H9 (cell line): ENCODE measurements around the gene MYLK. TPM values are rescaled to one million over a fixed set of nuclear protein-coding genes. Genes with fewer than 3 reads are reported as not detected.

ENCODE experiments used
- DNase-seq: peaks from one replicate; pipeline ENCODE4 v3.0.0-alpha.2; 2017
- H2AFZ ChIP-seq: one replicate; pipeline ENCODE4 v1.6.1; 2013; ENCODE audit warnings: mild to moderate bottlenecking, low read length, control low read depth, moderate library complexity
- H2AK5ac ChIP-seq: 2 replicates; pipeline ENCODE4 v1.6.1; 2013; ENCODE audit warnings: low read length, control low read depth, mixed read lengths; ENCODE audit not compliant: insufficient read length
- H2BK120ac ChIP-seq: one replicate; pipeline ENCODE4 v1.6.1; 2013; ENCODE audit warnings: low read depth, mild to moderate bottlenecking, low read length, control low read depth, inconsistent platforms; ENCODE audit not compliant: poor library complexity, severe bottlenecking
- H2BK12ac ChIP-seq: 2 replicates; pipeline ENCODE4 v1.6.1; 2013; ENCODE audit warnings: low read length, control low read depth, mixed read lengths, low read depth; ENCODE audit not compliant: insufficient read length
- H2BK15ac ChIP-seq: 2 replicates; pipeline ENCODE4 v1.6.1; 2013; ENCODE audit warnings: low read depth, low read length, control low read depth
- H2BK20ac ChIP-seq: one replicate; pipeline ENCODE4 v1.6.1; 2013; ENCODE audit warnings: low read depth, mild to moderate bottlenecking, low read length, control low read depth, inconsistent platforms; ENCODE audit not compliant: poor library complexity, severe bottlenecking
- H2BK5ac ChIP-seq: 2 replicates; pipeline ENCODE4 v1.6.1; 2013; ENCODE audit warnings: low read length, control low read depth, mixed read lengths; ENCODE audit not compliant: insufficient read length
- H3K14ac ChIP-seq: 2 replicates; pipeline ENCODE4 v1.6.1; 2013; ENCODE audit warnings: low read length, control low read depth; ENCODE audit not compliant: insufficient read depth
- H3K18ac ChIP-seq: 2 replicates; pipeline ENCODE4 v1.6.1; 2013; ENCODE audit warnings: low read depth, mild to moderate bottlenecking, mixed read lengths, low read length, control low read depth; ENCODE audit not compliant: insufficient read length
- H3K23ac ChIP-seq: 2 replicates; pipeline ENCODE4 v1.6.1; 2013; ENCODE audit warnings: low read length, control low read depth, mixed read lengths, low read depth; ENCODE audit not compliant: insufficient read length
- H3K23me2 ChIP-seq: 2 replicates; pipeline ENCODE4 v1.6.1; 2013; ENCODE audit warnings: low read depth, mild to moderate bottlenecking, mixed read lengths, low read length, control low read depth; ENCODE audit not compliant: insufficient read length, poor library complexity, severe bottlenecking
- H3K27ac ChIP-seq: 2 replicates; pipeline ENCODE4 v1.5.1; 2013; ENCODE audit warnings: low read length, control low read depth, mixed read lengths, low read depth; ENCODE audit not compliant: insufficient read length
- H3K27me3 ChIP-seq: 2 replicates; pipeline ENCODE4 v1.6.1; 2013; ENCODE audit warnings: low read length, control low read depth, inconsistent platforms; ENCODE audit not compliant: insufficient read depth
- H3K4ac ChIP-seq: 2 replicates; pipeline ENCODE4 v1.6.1; 2013; ENCODE audit warnings: low read depth, mild to moderate bottlenecking, control low read depth, inconsistent platforms, low read length, moderate library complexity
- H3K4me1 ChIP-seq: 2 replicates; pipeline ENCODE4 v1.6.1; 2013; ENCODE audit warnings: low read length, control low read depth, inconsistent platforms; ENCODE audit not compliant: insufficient read depth
- H3K4me2 ChIP-seq: 2 replicates; pipeline ENCODE4 v1.6.1; 2013; ENCODE audit warnings: low read length, control low read depth, mixed read lengths; ENCODE audit not compliant: insufficient read length, insufficient read depth
- H3K56ac ChIP-seq: 2 replicates; pipeline ENCODE4 v1.6.1; 2013; ENCODE audit warnings: low read depth, mild to moderate bottlenecking, mixed read lengths, low read length, control low read depth; ENCODE audit not compliant: insufficient read length
- H3K79me1 ChIP-seq: 2 replicates; pipeline ENCODE4 v1.6.1; 2013; ENCODE audit warnings: low read depth, mild to moderate bottlenecking, moderate library complexity, low read length, control low read depth, inconsistent platforms; ENCODE audit not compliant: insufficient read depth, poor library complexity, severe bottlenecking
- H3K79me2 ChIP-seq: 2 replicates; pipeline ENCODE4 v1.6.1; 2013; ENCODE audit warnings: low read length, control low read depth, inconsistent platforms; ENCODE audit not compliant: insufficient read depth
- H3K9ac ChIP-seq: 2 replicates; pipeline ENCODE4 v1.6.1; 2013; ENCODE audit warnings: low read length, control low read depth, mixed read lengths; ENCODE audit not compliant: insufficient read length; ENCODE audit errors: extremely low read depth
- H3K9me3 ChIP-seq: one replicate; pipeline ENCODE4 v1.6.1; 2013; ENCODE audit warnings: low read depth, low read length, inconsistent platforms; ENCODE audit not compliant: control insufficient read depth
- H3T11ph ChIP-seq: one replicate; pipeline ENCODE4 v1.6.1; 2013; ENCODE audit warnings: mild to moderate bottlenecking, low read length, control low read depth, inconsistent platforms
- H4K20me1 ChIP-seq: one replicate; pipeline ENCODE4 v1.6.1; 2013; ENCODE audit not compliant: control insufficient read depth, insufficient read length, insufficient read depth
- H4K5ac ChIP-seq: 2 replicates; pipeline ENCODE4 v1.6.1; 2013; ENCODE audit warnings: low read depth, mild to moderate bottlenecking, mixed read lengths, low read length, control low read depth; ENCODE audit not compliant: insufficient read length
- H4K8ac ChIP-seq: replicated peaks from 2 replicates; pipeline ENCODE4 v1.6.1; 2013; ENCODE audit warnings: low read length, control low read depth, mixed read lengths, low read depth; ENCODE audit not compliant: insufficient read length
- H4K91ac ChIP-seq: 2 replicates; pipeline ENCODE4 v1.6.1; 2013; ENCODE audit warnings: low read depth, mild to moderate bottlenecking, moderate library complexity, mixed read lengths, low read length, control low read depth; ENCODE audit not compliant: insufficient read length
- H3K27ac Mint-ChIP-seq, 3 experiments: 2 replicates in 2 of 3; 3 replicates in 1 of 3; pipeline ENCODE4 v1.8.0; 2020 to 2021; ENCODE audit warnings: mixed read lengths in 3 of 3, mild to moderate bottlenecking in 1 of 3, moderate library complexity in 1 of 3
- H3K27me3 Mint-ChIP-seq: 2 replicates; pipeline ENCODE4 v1.8.0; 2021; ENCODE audit warnings: low read depth, mild to moderate bottlenecking, moderate library complexity, mixed read lengths
- H3K36me3 Mint-ChIP-seq, 3 experiments: 2 replicates in 2 of 3; 3 replicates in 1 of 3; pipeline ENCODE4 v1.8.0; 2020 to 2021; ENCODE audit warnings: low read depth in 3 of 3, mixed read lengths in 3 of 3; ENCODE audit not compliant: insufficient read depth in 1 of 3
- H3K4me1 Mint-ChIP-seq, 2 experiments: 2 replicates each; pipeline ENCODE4 v1.8.0; 2020; ENCODE audit warnings: mixed read lengths in 2 of 2
- H3K4me3 Mint-ChIP-seq, 2 experiments: 2 replicates in 1 of 2; 3 replicates in 1 of 2; pipeline ENCODE4 v1.8.0; 2020 to 2021; ENCODE audit warnings: mild to moderate bottlenecking in 2 of 2, mixed read lengths in 2 of 2, moderate library complexity in 1 of 2
- H3K9me3 Mint-ChIP-seq, 2 experiments: 2 replicates in 1 of 2; 3 replicates in 1 of 2; pipeline ENCODE4 v1.8.0; 2020; ENCODE audit warnings: mild to moderate bottlenecking in 2 of 2, mixed read lengths in 2 of 2, moderate library complexity in 1 of 2
- WGBS: extraction: QIAGEN DNeasy Blood & Tissue Kit; methylation state at CpG from one replicate; pipeline ENCODE4 v1.1.7; 2013; ENCODE audit warnings: missing lambda C conversion rate, low lambda C conversion rate, mixed read lengths; ENCODE audit not compliant: insufficient read length; ENCODE audit errors: extremely low coverage; 5-methylcytosine and 5-hydroxymethylcytosine counted together
- total RNA-seq: library from RNA; stranded (reverse); gene quantifications from 2 replicates; pipeline ENCODE4 v1.2.1, GENCODE V29; 2021
- TF ChIP-seq, protein P1 (sequence below): fragments of 200-600 bp; sonication (generic); conservative IDR thresholded peaks from 3 replicates; pipeline ENCODE4 v1.8.0; 2021; ENCODE audit warnings: antibody characterized with exemption, mild to moderate bottlenecking

MYLK gene
- total RNA-seq, 1 experiment from 2014 or later = 10.1 TPM

DNA sequence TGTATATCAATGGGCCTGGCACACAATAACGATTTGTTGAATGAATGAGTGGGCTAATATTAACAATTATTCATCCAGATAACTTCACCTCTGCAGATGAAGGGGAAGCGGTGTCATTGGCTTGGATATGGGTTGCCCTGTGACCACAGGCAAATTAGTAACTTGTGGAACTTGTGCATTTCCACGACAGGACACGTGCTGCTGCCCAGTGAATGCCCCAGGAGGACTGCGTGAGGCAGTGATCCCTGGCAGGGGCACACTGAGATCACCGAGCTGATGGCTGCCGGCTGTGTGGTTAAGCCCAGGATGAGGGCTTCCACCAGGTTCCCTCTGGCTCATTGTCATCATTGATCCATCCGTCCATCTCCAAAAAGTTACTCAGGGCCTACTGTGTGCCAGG, 215.2 kb downstream of the MYLK start:
- H3K36me3 Mint-ChIP-seq = peaks cover 0 to 5% (median 3%) of the 10 kb centered on the region in 3 experiments; a peak in 3 of 7 replicates

More for the DNA sequence above, 215.2 kb downstream of the MYLK start:
- no peak for DNase-seq
- Histone ChIP-seq H3K23ac (no peak overlapping the region), H3K18ac (no peak overlapping the region), H3K4ac (no peak overlapping the region), H3K9me3 (no peaks in the 10 kb centered on the region), H3K56ac (no peak overlapping the region), H4K91ac (no peak overlapping the region), H4K5ac (no peak overlapping the region), H2AK5ac (no peak overlapping the region), H3K14ac (no peak overlapping the region), H4K8ac (no peak overlapping the region), H3K9ac (no peak overlapping the region), H3K27me3 (no peaks in the 10 kb centered on the region), H3T11ph (no peak overlapping the region), H3K4me2 (no peak overlapping the region), H2BK15ac (no peak overlapping the region), H2BK12ac (no peak overlapping the region), H3K23me2 (no peaks in the 10 kb centered on the region), H2AFZ (no peak overlapping the region), H2BK20ac (no peak overlapping the region), H3K27ac (no peak overlapping the region), H3K79me2 (no peaks in the 10 kb centered on the region), H2BK5ac (no peak overlapping the region), H3K79me1 (no peaks in the 10 kb centered on the region), H2BK120ac (no peak overlapping the region), H3K4me1 (no peaks in the 10 kb centered on the region), H4K20me1 (no peaks in the 10 kb centered on the region)
- TF ChIP-seq, protein P1, sequence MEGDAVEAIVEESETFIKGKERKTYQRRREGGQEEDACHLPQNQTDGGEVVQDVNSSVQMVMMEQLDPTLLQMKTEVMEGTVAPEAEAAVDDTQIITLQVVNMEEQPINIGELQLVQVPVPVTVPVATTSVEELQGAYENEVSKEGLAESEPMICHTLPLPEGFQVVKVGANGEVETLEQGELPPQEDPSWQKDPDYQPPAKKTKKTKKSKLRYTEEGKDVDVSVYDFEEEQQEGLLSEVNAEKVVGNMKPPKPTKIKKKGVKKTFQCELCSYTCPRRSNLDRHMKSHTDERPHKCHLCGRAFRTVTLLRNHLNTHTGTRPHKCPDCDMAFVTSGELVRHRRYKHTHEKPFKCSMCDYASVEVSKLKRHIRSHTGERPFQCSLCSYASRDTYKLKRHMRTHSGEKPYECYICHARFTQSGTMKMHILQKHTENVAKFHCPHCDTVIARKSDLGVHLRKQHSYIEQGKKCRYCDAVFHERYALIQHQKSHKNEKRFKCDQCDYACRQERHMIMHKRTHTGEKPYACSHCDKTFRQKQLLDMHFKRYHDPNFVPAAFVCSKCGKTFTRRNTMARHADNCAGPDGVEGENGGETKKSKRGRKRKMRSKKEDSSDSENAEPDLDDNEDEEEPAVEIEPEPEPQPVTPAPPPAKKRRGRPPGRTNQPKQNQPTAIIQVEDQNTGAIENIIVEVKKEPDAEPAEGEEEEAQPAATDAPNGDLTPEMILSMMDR = no peak
- H3K9me3 Mint-ChIP-seq = no peaks in the 10 kb centered on the region
- no CpG with 5 or more reads among the region's 8 CpGs for WGBS
- H3K27ac Mint-ChIP-seq = no peak overlapping the region
- peaks cover 4% of the 10 kb centered on the region for H3K27me3 Mint-ChIP-seq
- no peak overlapping the region for H3K4me3 Mint-ChIP-seq
- H3K4me1 Mint-ChIP-seq = peaks cover 4 to 6% of the 10 kb centered on the region in 2 experiments
